ENCODE results near the gene ADGRE1.

DNA sequence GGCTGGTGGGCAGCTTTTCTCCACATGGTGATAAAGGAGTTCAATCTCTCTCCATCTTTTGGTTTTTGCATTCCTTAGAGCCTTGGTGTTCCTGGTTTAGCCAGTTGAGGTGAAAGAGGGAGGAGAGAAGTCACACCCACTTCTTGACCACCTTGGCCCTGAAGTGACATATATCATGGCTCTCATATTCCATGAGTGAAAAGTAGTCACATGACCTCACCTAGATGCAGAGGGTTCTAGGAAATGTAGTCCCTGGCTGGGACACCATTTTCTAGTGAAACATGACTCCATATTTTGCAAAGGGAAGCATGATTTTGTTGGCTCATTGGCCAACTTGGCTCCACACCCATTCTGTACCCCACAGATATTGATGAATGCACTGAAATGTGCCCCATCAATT is 16.1 kb downstream of the ADGRE1 start:
- TF ChIP-seq, protein P1, sequence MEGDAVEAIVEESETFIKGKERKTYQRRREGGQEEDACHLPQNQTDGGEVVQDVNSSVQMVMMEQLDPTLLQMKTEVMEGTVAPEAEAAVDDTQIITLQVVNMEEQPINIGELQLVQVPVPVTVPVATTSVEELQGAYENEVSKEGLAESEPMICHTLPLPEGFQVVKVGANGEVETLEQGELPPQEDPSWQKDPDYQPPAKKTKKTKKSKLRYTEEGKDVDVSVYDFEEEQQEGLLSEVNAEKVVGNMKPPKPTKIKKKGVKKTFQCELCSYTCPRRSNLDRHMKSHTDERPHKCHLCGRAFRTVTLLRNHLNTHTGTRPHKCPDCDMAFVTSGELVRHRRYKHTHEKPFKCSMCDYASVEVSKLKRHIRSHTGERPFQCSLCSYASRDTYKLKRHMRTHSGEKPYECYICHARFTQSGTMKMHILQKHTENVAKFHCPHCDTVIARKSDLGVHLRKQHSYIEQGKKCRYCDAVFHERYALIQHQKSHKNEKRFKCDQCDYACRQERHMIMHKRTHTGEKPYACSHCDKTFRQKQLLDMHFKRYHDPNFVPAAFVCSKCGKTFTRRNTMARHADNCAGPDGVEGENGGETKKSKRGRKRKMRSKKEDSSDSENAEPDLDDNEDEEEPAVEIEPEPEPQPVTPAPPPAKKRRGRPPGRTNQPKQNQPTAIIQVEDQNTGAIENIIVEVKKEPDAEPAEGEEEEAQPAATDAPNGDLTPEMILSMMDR (IDR thresholded peaks at IDR 0.05): no peak
- no peak for TF ChIP-seq POLR2A (IDR thresholded peaks at IDR 0.05)
